GM12891 (cell line): ENCODE results near the gene SERPINB6.

ENCODE experiments used
- POLR2A ChIP-seq: IDR thresholded peaks from 2 replicates; pipeline ENCODE4 v1.6.1; 2011; ENCODE audit warnings: low read depth, low read length, control low read depth
- POLR2AphosphoS5 ChIP-seq: IDR thresholded peaks from 2 replicates; pipeline ENCODE4 v1.6.1; 2011; ENCODE audit warnings: low read depth, low read length, control low read depth

DNA sequence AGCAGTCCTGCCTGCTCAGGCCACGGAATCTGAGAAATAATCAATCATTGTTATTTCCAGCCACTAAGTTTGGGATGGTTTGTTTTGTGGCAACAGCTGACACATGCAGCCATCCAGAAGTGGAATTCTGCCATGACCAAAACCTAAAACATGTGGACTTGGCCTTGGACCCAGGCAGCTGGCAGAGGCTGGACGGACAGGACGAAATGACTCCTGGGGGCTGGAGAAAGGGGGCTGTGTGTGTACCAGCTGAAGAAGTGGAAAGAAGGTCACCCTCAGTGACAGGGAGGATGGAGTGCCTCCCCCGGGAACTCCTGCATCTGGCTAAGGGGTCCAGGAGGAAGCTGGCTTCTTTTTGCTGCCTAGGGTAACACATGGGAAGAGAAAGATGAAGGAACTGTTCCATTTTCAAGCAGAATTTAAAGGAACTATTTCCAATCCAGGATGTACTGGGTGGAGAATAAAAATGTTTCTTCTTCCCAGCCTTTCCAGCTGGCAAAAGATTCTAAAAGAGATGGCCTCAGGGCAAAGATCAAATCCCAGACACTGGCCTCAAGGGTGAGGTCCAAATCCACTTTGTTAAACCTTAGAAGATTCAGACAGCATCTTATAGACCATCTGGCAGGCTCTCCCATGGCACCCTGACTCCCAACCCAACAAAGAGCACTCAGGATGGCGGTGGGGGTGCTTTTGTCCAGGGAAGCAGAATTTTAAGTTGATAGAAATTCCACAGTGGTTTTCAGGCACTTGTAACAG is 14.3 kb downstream of the SERPINB6 start:
- no peak for TF ChIP-seq POLR2A
- TF ChIP-seq POLR2AphosphoS5, result no peak
